ENCODE results near the gene ASB8. TPM values are rescaled to one million over a fixed set of nuclear protein-coding genes. Genes with fewer than 3 reads are reported as not detected.

Gene ASB8
- total RNA-seq, 1 donor from 2014 or later, result 32.9 TPM

Small RNA genes lying within 50 kb of the gene (small RNA-seq; reads per million reads assigned to genes)
- gene MIR6505, result 3.2 reads per million, percentile 88 among the genes with 10 or more reads in this experiment

Other genes starting within 250 kb of the ASB8 start
- gene TMEM106C, start 193.9 kb downstream of the ASB8 start, total RNA-seq, result 43.3 TPM
- gene COL2A1, start 153.0 kb downstream of the ASB8 start, total RNA-seq, result 88.2 TPM
- 15.1 TPM for gene SENP1, start 51.4 kb downstream of the ASB8 start, total RNA-seq
- gene PFKM, start 38.2 kb downstream of the ASB8 start, total RNA-seq, result 304 TPM
- 0.52 TPM for gene CCDC184, start 26.1 kb upstream of the ASB8 start, total RNA-seq
- not detected for gene OR10AD1, start 45.8 kb upstream of the ASB8 start, total RNA-seq
- gene ZNF641, start 193.4 kb upstream of the ASB8 start, total RNA-seq, result 16.7 TPM

Measured in skeletal muscle tissue (tissue), 2 donors.